Activated B cell treated with CpG ODN at 0.5 μM for 24 hours (primary cell): ENCODE measurements around the gene NKIRAS1. TPM values are rescaled to one million over a fixed set of nuclear protein-coding genes. Genes with fewer than 3 reads are reported as not detected.

Experiments used
- ATAC-seq: fragments of 200-7000 bp; cut with Tn5 transposase; one replicate; pipeline ENCODE4 v1.10.0; 2021; ENCODE audit warnings: low read depth, mild to moderate bottlenecking, moderate library complexity
- CTCF ChIA-PET: fragments of 350-600 bp; sonication (Branson Sonifier 250); formaldehyde crosslinking; loops from one replicate; lab custom pipeline; 2021; ENCODE audit warnings: antibody characterized with exemption; lab: Charles Lee
- POLR2A ChIA-PET: fragments of 350-600 bp; sonication (Branson Sonifier 250); formaldehyde crosslinking; loops from one replicate; lab custom pipeline; 2021; ENCODE audit warnings: antibody characterized with exemption; lab: Charles Lee
- DNase-seq: peaks from one replicate; pipeline ENCODE4 v3.0.0; 2022
- H3K27ac Mint-ChIP-seq: one replicate; pipeline ENCODE4 v1.8.0; 2020; ENCODE audit warnings: mixed read lengths
- H3K27me3 Mint-ChIP-seq: one replicate; pipeline ENCODE4 v1.8.0; 2021; ENCODE audit warnings: mixed read lengths
- H3K36me3 Mint-ChIP-seq: one replicate; pipeline ENCODE4 v1.8.0; 2021; ENCODE audit warnings: low read depth, mixed read lengths
- H3K4me1 Mint-ChIP-seq: one replicate; pipeline ENCODE4 v1.8.0; 2021; ENCODE audit warnings: mixed read lengths
- H3K4me3 Mint-ChIP-seq: one replicate; pipeline ENCODE4 v1.8.0; 2020; ENCODE audit warnings: mild to moderate bottlenecking, mixed read lengths
- H3K9me3 Mint-ChIP-seq: one replicate; pipeline ENCODE4 v1.8.0; 2020; ENCODE audit warnings: mixed read lengths
- intact Hi-C: fragments of 100-400 bp; cut with micrococcal nuclease; formaldehyde crosslinking; loops from one replicate; pipeline ENCODE4 v1.15.1; 2024
- total RNA-seq: library from RNA; stranded (reverse); gene quantifications from 2 replicates; pipeline ENCODE4 v1.2.3, GENCODE V29; 2022
- TF ChIP-seq, protein P1 (sequence below): fragments of 200-600 bp; IDR thresholded peaks from one replicate; pipeline ENCODE4 v1.8.0; 2022; ENCODE audit warnings: antibody characterized with exemption, mild to moderate bottlenecking

The NKIRAS1 gene
- total RNA-seq, 1 donor from 2014 or later = 3.4 TPM

DNA sequence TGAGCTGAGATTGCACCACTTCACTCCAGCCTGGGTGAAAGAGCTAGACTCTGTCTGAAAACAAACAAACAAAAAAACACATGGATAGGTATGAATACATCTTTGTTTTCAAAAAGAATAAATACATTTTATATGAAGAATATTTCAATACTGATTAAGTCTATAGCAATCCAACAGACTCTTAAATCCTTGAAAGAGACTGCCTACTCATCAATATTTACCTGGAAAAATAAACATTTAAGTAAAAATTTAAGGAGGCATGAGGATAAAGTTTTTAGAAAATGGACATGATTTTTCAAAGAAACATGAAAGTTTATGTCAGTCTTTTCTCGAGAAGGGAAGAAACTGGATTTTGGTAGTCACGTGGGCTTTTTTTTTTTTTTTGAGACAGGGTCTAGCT lies 5.4 kb downstream of the NKIRAS1 start:
- no peak for DNase-seq
- ChIA-PET CTCF (no interaction called here), POLR2A (interaction anchor here (0.6 kb wide), 1 partner anchor 58 kb away, joined by 6 read pairs; no protein-coding TSS in a partner anchor)
- intact Hi-C loops = loop anchor here (10.0 kb wide), 1 partner anchor 583 kb away; the partner anchor contains the start of gene THRB
- no peak overlapping the region for H3K4me3 Mint-ChIP-seq
- peaks cover 6% of the 10 kb centered on the region for H3K36me3 Mint-ChIP-seq
- no peaks in the 10 kb centered on the region for H3K9me3 Mint-ChIP-seq
- TF ChIP-seq, protein P1, sequence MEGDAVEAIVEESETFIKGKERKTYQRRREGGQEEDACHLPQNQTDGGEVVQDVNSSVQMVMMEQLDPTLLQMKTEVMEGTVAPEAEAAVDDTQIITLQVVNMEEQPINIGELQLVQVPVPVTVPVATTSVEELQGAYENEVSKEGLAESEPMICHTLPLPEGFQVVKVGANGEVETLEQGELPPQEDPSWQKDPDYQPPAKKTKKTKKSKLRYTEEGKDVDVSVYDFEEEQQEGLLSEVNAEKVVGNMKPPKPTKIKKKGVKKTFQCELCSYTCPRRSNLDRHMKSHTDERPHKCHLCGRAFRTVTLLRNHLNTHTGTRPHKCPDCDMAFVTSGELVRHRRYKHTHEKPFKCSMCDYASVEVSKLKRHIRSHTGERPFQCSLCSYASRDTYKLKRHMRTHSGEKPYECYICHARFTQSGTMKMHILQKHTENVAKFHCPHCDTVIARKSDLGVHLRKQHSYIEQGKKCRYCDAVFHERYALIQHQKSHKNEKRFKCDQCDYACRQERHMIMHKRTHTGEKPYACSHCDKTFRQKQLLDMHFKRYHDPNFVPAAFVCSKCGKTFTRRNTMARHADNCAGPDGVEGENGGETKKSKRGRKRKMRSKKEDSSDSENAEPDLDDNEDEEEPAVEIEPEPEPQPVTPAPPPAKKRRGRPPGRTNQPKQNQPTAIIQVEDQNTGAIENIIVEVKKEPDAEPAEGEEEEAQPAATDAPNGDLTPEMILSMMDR = no peak
- ATAC-seq = no peak
- no peaks in the 10 kb centered on the region for H3K27me3 Mint-ChIP-seq
- H3K27ac Mint-ChIP-seq = no peak overlapping the region
- peaks cover 11% of the 10 kb centered on the region for H3K4me1 Mint-ChIP-seq

DNA sequence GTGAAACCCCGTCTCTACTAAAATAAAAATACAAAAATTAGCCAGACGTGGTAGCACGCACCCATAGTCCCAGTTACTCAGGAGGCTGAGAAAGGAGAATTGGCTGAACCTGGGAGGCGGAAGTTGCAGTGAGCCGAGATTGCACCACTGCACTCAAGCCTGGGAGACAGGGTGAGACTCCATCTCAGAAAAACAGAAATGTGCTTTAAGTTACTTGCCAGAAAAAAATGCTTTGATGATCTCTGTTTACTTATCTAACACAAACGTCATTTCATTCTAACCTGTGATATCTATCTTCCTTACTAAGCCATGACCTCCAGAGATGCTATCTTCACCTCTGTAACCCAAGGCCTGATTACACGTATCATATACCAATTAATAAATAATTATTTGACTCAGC lies 7.4 kb downstream of the NKIRAS1 start:
- no peaks in the 10 kb centered on the region for H3K27me3 Mint-ChIP-seq
- intact Hi-C loops = no loop called here
- peaks cover 12% of the 10 kb centered on the region for H3K36me3 Mint-ChIP-seq
- ChIA-PET CTCF (no interaction called here), POLR2A (no interaction called here)
- no peak overlapping the region for H3K27ac Mint-ChIP-seq
- no peak for DNase-seq
- no peaks in the 10 kb centered on the region for H3K9me3 Mint-ChIP-seq
- no peak overlapping the region for H3K4me3 Mint-ChIP-seq
- TF ChIP-seq, protein P1 = no peak
- ATAC-seq = no peak
- no peaks in the 10 kb centered on the region for H3K4me1 Mint-ChIP-seq

DNA sequence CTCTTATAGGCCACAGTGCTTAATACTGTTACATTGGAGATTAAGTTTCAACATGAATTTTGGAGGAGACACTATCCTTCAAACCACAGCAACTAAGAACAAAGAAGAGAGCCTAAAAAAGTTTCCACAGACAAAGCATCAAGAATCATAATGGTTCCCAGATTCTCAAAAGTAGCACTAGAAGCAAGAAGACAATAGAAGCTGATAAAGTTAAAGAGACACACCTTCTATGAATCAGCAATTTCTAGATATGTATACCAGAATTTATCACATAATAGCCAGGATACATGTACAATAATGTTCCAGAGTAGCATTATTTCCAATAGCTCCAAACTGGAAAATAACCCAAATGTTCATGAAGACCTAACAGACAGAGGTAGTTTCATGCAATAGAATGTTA lies 12.2 kb downstream of the NKIRAS1 start:
- Mint-ChIP-seq H3K27ac (no peak overlapping the region), H3K36me3 (peaks cover 31% of the 10 kb centered on the region), H3K27me3 (no peaks in the 10 kb centered on the region), H3K4me1 (no peaks in the 10 kb centered on the region), H3K9me3 (no peaks in the 10 kb centered on the region), H3K4me3 (no peak overlapping the region)
- DNase-seq (no peak), ATAC-seq (no peak)
- ChIA-PET POLR2A (no interaction called here), CTCF (no interaction called here)
- intact Hi-C loops = no loop called here
- TF ChIP-seq, protein P1 = no peak

DNA sequence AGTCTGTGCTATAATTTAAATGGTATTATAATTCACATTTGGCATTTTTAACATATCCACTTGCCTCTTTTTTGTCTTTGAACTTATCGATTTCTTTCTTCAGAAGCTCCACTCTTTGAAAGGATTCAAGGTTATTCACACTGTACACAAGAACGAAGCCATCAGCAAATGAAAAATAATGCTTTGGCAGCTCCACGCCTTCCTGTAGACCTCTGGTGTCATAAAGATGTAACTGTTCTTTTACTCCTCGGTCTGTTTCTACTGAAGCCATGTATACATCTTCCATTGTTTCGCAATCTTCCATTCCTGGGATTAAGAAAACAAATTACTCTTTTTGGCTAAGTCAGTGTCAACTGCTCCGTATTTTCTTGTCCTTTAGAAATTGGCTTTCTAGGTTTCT lies 16.0 kb downstream of the NKIRAS1 start:
- intact Hi-C loops = no loop called here
- TF ChIP-seq, protein P1 = no peak
- ChIA-PET POLR2A (interaction anchor here (0.7 kb wide), 1 partner anchor 84 kb away, joined by 4 read pairs; no protein-coding TSS in a partner anchor), CTCF (no interaction called here)
- Mint-ChIP-seq H3K27ac (no peak overlapping the region), H3K9me3 (no peaks in the 10 kb centered on the region), H3K27me3 (no peaks in the 10 kb centered on the region), H3K4me1 (no peaks in the 10 kb centered on the region), H3K4me3 (no peak overlapping the region), H3K36me3 (peaks cover 46% of the 10 kb centered on the region)
- DNase-seq (no peak), ATAC-seq (no peak)

DNA sequence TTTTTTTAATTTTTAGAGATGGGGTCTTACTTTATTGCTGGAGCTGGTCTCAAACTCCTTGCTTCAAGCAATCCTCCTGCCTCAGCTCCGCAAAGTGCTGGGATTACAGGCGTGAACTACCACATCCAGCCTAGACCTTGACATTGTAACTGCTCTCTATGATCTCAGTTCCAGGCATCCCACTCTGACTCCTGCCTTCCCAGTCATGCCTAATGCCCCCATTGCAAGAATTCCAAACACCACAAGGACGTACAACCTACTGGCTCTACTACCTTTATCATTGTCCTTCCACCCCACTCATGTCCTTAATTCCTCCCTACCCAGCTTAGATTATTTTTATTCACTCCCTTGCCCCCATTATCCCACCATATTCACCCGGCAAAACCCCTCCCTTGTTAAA lies 21.6 kb downstream of the NKIRAS1 start:
- H3K27me3 Mint-ChIP-seq = no peaks in the 10 kb centered on the region
- CTCF ChIA-PET = no interaction called here

More for the DNA sequence above, 21.6 kb downstream of the NKIRAS1 start:
- ATAC-seq (no peak), DNase-seq (no peak)
- H3K36me3 Mint-ChIP-seq = peaks cover 48% of the 10 kb centered on the region
- POLR2A ChIA-PET = interaction anchor here (1.0 kb wide), 1 partner anchor 21 kb away, joined by 3 read pairs; the partner anchor contains the start of genes NKIRAS1 and RPL15
- no peak overlapping the region for H3K27ac Mint-ChIP-seq
- H3K4me3 Mint-ChIP-seq = no peak overlapping the region
- H3K4me1 Mint-ChIP-seq = peaks cover 5% of the 10 kb centered on the region
- TF ChIP-seq, protein P1 = no peak
- intact Hi-C loops = no loop called here
- H3K9me3 Mint-ChIP-seq = no peaks in the 10 kb centered on the region
